HG03039 (cell line): Measurements from ENCODE around the gene TBX1.
"Not testable (repeated sequence)": the region's sequence is repeated elsewhere in the genome, so short reads cannot be mapped to it uniquely, and the experiment has no call there.

Experiments used
- ATAC-seq: cut with Tn5 transposase; IDR thresholded peaks from one replicate; pipeline ENCODE4 v1.9.1; 2021; ENCODE audit warnings: mild to moderate bottlenecking, moderate library complexity; ENCODE audit not compliant: unreplicated experiment

Gene TBX1

DNA sequence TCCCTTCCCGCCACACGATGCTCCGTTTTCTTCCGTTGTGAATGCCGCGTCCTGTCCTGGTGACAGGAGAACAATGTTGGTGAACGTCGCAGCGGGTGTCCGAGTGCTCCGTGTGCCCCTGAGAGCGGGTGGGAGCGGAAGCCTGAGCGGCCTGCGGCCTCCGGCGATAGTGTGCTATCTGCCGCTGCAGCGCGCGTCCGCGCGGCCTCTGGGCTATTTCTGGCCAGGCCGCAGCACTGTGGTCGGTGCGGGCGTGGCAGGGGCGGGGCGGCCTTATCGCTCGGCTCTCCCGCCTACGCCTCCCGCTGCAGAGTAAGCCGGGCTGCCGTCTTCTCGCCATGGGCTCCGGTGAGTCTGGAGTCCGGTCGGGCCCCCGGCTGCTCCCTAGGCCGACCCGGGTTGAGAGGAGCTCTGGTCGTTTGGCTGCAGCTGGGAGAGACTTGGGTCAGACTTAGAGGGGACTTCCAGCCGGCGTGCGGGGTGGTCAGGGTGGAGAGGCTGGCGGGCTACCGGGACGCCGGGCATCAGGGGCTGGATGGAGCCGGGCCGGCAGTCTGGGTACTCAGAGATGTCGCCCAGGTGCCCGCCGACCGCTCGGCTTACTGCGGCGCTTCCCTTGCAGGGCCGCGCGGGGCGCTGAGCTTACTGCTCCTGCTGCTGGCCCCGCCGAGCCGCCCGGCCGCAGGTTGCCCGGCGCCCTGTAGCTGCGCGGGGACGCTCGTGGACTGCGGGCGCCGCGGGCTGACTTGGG lies 37.2 kb upstream of the TBX1 start, which contains the start of gene GP1BB:
TSS of gene GP1BB (plus strand) at position 308 of the 751 bp plus-strand sequence. CDS start at position 339, 31 bp downstream.
- ATAC-seq = no peak

DNA sequence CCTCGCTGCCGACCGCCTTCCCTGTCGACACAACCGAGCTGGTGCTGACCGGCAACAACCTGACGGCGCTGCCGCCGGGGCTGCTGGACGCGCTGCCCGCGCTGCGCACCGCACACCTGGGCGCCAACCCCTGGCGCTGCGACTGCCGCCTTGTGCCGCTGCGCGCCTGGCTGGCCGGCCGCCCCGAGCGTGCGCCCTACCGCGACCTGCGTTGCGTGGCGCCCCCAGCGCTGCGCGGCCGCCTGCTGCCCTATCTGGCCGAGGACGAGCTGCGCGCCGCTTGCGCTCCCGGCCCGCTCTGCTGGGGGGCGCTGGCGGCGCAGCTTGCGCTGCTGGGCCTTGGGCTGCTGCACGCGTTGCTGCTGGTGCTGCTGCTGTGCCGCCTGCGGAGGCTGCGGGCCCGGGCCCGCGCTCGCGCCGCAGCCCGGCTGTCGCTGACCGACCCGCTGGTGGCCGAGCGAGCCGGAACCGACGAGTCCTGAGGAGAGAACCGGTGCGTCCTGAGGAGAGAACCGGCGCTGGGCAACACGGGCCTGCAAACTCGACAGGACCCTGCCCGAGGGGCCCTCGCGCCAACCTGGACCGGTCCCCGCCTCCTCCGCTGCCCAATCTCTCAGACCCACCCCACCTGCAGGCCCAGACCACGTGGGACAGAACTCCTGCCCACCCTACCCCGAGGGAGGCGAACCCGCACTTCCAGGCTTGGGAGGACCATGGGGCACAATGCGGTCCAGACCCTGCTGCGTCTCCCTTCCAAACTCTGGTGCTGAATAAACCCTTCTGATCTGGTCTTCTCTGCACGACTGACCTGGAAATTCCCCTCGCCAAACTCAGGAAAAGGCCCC lies 36.4 kb upstream of the TBX1 start:
- no peak for ATAC-seq

DNA sequence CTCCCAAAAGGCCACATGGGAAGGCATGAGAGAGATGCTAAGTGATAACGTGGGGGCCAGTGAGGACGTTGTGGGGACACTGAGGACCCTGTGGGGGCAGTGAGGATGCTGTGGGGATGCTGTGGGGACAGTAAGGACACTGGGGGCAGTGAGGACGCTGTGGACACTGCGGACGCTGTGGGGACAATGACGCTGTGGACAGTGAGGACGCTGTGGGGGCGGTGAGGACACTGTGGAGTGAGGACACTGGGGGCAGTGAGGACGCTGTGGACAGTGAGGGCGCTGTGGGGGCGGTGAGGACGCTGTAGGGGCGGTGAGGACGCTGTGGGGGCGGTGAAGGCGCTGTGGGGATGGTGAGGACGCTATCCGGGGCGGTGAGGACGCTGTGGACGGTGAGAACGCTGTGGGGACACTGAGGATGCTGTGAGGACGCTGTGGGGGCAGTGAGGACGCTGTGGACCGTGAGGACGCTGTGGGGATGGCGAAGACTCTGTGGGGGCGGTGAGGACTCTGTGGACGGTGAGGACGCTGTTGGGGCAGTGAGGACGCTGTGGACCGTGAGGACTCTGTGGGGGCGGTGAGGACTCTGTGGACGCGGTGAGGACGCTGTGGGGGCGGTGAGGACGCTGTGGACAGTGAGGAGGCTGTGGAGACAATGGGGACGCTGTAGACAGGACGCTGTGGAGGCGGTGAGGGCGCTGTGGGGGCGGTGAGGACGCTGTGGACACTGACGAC lies 35.5 kb upstream of the TBX1 start:
- ATAC-seq = no peak

DNA sequence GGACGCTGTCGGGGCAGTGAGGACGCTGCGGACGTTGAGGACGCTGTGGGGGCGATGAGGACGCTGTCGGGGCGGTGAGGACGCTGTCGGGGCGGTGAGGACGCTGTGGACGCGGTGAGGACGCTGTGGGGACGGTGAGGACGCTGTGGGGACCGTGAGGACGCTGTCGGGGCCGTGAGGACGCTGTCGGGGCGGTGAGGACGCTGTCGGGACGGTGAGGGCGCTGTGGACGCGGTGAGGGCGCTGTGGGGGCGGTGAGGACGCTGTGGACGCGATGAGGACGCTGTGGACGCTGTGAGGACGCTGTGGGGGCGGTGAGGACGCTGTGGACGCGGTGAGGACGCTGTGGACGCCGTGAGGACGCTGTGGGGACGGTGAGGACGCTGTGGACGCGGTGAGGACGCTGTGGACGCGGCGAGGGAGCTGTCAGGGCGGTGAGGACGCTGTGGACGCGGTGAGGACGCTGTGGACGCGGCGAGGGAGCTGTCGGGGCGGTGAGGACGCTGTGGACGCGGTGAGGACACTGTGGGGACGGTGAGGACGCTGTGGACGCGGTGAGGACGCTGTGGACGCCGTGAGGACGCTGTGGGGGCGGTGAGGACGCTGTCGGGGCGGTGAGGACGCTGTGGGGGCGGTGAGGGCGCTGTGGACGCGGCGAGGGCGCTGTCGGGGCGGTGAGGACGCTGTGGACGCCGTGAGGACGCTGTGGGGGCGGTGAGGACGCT lies 34.4 kb upstream of the TBX1 start:
- ATAC-seq = not testable (repeated sequence)

DNA sequence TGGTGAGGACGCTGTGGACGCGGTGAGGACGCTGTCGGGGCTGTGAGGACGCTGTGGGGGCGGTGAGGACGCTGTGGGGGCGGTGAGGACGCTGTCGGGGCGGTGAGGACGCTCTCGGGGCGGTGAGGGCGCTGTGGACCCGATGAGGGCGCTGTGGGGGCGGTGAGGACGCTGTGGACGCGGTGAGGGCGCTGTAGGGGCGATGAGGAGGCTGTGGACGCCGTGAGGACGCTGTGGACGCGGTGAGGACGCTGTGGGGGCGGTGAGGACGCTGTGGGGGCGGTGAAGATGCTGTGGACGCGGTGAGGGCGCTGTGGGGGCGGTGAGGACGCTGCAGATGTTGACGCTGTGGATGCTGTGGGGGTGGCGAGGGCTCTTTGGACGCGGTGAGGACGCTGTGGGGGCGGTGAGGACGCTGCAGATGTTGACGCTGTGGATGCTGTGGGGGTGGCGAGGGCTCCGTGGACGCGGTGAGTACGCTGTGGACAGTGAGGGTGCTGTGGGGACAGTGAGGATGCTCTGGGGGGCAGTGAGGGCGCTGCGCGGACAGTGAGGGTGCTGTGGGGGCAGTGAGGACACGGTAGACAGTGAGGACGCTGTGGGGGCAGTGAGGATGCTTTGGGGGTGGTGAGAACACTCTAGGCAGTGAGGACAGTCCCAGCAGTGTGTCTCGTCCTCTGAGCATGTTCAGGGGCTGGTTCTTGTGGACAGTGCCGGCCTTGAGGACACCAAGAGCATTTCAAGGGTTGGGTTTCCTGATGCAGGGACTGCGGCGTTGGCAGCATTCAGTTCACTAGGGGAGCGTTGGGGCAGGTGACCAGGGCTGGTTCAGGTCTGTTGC lies 33.0 kb upstream of the TBX1 start:
- ATAC-seq = no peak

DNA sequence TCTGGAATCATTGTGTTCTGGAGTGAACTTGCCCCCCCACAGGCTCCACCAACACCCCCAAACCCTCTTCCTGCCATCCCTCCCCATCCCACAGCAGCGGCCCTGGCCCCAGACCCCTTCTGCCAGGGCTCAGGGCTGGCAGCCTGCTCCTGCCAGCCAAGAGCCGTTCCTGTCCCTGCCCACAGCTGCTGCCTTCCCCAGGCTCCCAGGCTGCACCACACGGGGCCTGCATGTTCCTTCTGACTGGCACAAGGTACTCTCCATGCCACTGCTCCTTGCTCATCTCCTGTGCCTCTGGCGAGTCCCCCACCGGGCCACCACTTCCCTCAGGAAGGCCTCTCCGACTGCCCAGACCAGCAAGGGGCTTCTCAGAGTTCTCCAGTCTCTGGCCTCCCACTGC lies 32.3 kb upstream of the TBX1 start:
- ATAC-seq = no peak

DNA sequence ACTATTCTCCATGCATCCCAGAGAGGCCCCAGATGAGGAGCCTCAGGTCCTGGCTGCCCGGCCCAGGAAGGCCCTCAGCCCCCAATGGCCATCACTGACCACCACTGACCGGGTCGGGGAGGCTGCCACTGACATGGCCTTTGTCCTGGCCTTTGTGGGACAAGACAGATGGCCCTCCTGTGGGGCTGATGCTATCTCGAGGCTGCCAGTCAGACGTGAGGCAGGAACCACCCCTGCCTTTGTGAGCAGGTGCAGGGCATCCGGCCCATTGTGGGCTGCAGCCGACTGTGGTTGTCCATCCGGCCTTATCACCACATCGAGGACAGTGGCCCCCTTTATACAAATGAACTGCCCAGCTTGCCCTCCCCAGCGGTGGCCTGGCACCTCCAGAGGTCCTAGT lies 31.7 kb upstream of the TBX1 start:
- no peak for ATAC-seq

DNA sequence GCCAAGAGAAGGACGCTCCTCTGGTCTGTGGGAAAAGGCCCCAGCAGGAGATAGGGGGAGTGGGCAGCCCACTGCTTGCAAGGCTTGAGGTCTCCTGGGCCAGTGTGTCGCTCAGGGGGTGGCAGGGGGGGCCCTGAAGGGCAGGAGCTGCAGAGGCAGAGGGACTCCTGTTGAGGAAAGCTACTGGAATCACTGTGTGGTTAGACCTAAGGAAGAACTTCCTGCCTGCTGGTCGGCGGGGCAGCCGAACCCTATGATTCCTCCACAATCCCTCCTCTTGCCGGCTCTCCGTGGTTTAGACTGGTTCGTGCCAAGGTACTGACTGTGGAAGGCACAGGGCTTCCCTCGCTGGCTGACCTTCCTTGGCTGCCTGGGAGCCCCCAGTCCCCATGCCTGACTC lies 31.1 kb upstream of the TBX1 start:
- no peak for ATAC-seq

DNA sequence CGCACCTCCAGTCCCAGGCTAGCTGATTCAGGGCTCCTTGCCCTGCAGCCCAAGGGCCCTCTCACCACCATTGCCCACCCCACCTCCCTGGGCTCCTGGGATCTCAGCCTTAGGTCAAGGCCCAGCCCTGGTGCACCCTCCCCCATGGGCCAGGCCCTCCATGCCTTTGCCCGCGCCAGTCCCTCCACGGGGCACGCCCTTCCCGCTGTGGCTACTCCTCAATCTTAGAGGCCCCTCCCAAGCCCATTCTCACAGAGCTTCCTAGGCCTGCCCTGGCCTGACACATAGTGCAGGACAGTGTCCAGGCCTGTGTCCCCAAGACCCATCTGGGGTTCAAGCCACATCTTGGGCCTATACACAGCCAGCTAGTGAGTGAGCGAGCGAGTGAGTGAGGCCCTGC lies 30.4 kb upstream of the TBX1 start:
- ATAC-seq = no peak

DNA sequence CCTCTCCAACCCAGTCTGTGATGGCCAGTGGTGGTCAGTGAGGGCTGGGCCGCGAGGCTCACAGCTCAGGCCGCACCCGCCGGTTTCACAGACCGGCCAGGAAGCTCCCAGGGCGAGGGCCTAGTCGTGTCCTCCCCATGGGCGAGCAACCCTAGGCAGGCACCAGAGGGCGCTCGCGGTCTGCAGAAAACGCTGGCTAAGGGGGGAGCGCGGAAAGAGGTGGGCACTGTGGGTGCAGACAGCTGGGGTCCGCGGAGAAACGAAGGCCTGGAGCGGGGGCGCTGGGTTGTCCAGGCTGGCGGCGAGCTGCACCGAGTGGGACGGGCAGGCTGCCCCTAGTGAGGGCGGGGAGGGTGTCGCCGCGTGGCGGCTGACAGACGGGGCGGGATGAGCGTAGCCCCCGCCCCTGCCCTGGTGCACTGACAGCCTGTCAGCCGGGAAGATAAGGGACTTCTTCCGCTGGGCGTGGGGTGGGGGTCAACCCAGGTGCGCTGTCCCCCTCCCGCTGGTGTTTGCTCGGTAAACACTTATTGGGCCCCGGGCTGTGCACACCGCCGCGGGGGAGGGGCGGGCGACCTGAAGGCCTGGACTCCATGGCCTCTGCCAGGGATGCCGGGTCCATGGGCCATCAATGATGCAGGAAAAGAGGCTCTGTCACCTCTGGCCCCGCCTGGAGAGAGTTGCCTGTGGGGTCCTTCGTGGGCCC lies 29.8 kb upstream of the TBX1 start:
- no peak for ATAC-seq

DNA sequence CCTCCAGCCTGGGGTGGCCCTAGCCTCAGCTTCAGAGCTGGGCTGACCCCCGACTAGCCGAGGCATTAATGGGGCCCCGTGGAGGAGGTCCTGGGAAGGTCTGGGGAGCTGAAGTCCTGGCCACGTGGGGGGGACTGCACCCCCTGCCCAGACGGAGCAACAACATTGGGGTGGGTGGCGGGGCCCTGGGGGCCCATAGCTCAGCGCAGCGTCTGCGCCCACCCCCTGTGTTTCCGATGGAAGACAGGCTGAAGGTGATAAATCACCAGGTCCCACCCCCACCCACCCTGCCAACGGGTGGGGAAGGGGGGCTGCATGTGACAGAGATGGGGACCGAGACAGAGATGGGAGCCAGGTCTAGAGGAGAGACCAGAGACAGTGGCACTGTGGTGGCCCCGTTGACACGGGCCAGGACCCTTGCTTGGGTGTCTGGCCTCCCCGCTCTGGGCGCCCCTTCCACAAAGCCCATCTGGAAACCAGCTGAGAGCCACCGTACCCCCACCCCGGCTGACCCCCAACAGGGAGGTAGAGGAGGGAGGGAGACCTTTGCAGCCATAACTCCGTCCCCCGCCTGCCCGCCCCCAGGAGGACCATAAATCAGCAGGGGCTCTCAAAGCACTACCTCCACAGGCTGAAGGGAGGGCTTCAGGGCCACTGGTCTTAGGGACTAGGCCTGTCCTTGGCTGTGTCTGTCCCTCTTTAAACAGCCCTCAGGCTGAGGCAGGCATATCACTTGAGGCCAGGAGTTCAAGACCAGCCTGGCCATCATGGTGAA lies 29.0 kb upstream of the TBX1 start:
- ATAC-seq = no peak

DNA sequence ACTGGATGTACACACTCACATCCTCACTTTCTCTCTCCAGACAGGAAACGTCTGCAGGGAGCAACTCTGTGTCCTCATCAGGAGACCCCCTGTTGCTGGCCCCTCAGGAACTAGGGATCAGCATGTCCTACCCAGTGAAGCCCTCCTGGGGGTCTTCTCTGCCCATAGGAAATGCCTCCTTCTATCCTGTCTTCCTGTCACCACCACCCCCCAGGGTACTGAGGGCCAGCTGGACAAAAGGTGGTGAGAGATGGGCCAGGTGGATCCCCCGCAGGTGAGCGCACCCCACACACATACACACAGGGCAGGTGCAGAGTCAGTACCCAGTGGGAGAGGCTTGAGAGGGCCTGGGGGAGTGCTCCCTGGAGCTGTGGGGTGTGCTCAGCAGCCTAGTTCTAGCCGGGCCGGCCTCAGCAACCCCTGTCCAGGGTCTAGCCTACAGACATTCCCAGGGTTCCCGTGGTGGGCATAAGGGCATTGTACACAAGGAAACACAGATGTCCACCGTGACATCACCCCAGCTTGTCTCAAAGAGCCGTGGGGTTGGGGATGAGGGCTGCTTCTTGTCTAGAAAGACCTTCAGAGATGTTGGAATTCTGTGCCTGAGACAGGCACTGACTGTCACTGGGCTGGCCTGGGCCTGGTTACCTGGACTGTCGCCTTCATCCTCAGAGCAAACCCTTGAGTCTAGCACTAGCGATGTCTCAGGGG lies 28.0 kb upstream of the TBX1 start:
- no peak for ATAC-seq

DNA sequence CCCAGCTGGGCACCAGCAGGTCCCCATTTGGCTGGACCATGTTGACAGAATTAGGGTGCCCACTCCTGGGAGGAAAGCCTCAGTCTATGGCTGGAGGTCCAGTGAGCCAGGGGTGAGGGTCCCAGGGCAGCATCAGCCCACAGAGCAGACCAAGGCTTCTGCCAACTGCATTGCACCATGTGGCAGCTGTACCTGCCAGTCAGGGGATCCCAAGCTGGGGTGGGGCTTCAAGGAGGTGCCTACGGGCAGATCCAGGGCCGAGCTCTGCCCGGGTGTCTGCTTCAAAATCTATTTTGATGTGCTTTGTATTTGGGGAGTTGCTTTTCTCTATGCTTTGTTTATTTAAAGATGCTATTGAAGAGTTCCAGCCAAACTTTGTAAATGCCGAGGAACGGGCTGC lies 26.8 kb upstream of the TBX1 start:
- ATAC-seq = no peak

DNA sequence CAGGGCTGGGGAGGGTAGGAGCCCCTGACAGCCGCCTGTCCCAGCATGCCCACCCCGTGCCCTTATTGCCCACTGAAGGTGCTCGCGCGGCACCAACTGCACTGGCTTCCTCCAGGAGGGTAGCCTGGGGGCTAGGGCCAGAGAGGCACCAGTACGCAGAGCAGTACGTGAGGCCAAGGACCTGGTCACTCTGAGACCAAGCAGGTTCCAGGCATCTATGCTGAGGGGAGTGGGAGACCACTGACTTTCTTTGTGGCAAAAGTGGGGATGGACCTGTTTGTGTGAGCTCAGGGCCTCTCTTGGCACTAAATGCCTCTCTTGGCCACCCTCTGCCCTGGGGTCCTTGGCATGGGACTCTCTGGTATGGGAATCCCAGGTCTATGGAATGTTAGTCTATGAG lies 26.4 kb upstream of the TBX1 start:
- ATAC-seq = no peak

DNA sequence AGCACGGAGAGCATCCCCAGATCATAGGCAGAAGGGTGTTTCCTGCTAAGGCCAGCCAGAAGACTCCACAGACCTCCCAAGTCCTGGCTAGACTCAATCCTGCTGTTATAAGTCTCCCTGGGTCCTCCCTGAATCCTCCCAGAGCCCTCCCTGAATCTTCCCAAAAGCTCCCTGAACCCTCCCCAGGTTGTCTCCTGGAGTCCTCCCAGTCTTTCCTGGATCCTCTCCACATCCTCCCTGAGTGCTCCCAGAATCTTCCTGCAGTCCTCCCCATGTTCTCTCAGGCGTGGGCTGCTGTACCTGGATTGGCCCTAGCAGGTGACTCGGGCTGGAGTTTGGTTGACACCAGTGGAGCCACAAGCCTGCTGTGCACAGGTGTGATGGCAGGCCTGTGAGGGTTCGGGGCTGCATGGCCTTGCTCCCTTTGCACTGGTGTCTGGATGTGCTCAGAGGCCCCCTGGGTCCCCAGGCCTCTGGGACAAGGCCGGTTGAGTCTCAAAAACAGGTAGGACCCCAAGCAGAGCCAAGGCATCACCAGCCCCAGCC lies 25.7 kb upstream of the TBX1 start:
- ATAC-seq = no peak

DNA sequence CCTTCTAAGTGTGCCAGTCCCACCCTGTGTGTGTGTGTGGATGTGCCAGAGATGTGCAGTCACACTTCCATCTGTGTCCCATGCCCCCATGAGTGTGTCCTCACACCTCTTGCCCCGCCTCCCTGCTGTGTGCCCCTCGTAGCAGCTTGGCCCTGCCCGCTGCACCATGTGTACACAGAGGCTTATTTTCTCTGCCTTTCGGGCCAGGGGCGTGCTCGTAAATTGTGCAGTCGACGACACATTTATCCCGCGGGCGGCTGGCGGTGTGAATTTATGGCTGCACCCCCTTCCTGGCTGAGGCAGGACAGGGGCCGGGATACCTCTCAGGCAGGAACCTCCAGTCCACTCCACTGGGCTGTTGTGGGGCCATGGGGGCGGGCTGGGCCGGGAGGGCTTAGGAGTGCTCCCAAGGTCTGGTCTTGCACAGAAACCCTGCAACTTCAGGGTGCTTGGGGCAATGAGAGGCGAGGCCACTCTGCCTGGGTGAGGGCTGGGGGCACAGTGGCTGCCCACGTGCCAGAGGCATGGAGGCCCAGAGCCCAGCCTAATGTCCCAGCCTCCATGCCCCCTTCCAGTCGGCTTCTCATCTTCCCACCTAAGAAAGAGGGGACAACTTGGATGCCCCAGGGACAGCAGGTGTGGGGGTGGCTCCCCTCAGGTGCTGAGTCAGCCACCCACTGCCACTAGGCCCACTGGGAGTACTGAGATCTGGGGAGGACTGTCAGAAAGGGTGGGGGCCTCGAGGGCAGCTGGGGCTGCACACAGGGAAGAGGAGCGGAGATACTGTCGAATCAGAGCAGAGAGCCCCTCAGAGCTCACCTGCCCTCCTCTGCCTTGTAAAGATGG lies 24.7 kb upstream of the TBX1 start:
- ATAC-seq = no peak
